K562 (cell line): ENCODE data around the gene B3GAT1.

Source experiments
- FOXJ3 ChIP-seq: sonication (generic); formaldehyde crosslinking; IDR thresholded peaks from 2 replicates; pipeline ENCODE4 v1.4.0; 2020; ENCODE audit warnings: mild to moderate bottlenecking, missing genetic modification reagents
- HDGF ChIP-seq: fragments of 450-650 bp; IDR thresholded peaks from 2 replicates; pipeline ENCODE4 v1.6.1; 2016
- POLR2AphosphoS5 ChIP-seq: IDR thresholded peaks from 2 replicates; pipeline ENCODE4 v1.6.1; 2011; ENCODE audit warnings: mild to moderate bottlenecking, low read depth, low read length, moderate library complexity; ENCODE audit not compliant: control insufficient read depth, insufficient read depth
- SP2 ChIP-seq: IDR thresholded peaks from 2 replicates; pipeline ENCODE4 v1.6.1; 2011; ENCODE audit warnings: mild to moderate bottlenecking, low read depth, low read length, moderate library complexity; ENCODE audit not compliant: poor library complexity, severe bottlenecking; ENCODE audit errors: extremely low read depth
- SRF ChIP-seq, 2 experiments: fragments of 250-450, 450-650 bp in 1 of 2; sonication (Bioruptor Pico) in 1 of 2; sonication (generic) in 1 of 2; formaldehyde crosslinking; IDR thresholded peaks; 2 replicates each; pipeline versions ENCODE4 v1.5.0 to v1.5.1; 2020 to 2022; ENCODE audit warnings: mild to moderate bottlenecking in 1 of 2, missing genetic modification reagents in 1 of 2
- TCF3 ChIP-seq: sonication (generic); formaldehyde crosslinking; IDR thresholded peaks from 2 replicates; pipeline ENCODE4 v1.4.0; 2020; ENCODE audit warnings: mild to moderate bottlenecking, missing genetic modification reagents
- ZNF23 ChIP-seq: fragments of 250-450 bp; sonication (Bioruptor Pico); IDR thresholded peaks from 2 replicates; pipeline ENCODE4 v1.4.0; 2020; ENCODE audit warnings: mild to moderate bottlenecking
- TF ChIP-seq, protein P1 (sequence below), 3 experiments: fragments of 200-800 bp in 1 of 3; sonication (Bioruptor generic) in 1 of 3; sonication (generic) in 1 of 3; formaldehyde crosslinking in 1 of 3; IDR thresholded peaks; 2 replicates each; pipeline versions ENCODE4 v1.6.1 to v1.8.0; 2016 to 2022; ENCODE audit warnings: mild to moderate bottlenecking in 2 of 3, missing compliant biosample characterization in 2 of 3, missing genetic modification characterization in 2 of 3, missing genetic modification reagents in 1 of 3

DNA sequence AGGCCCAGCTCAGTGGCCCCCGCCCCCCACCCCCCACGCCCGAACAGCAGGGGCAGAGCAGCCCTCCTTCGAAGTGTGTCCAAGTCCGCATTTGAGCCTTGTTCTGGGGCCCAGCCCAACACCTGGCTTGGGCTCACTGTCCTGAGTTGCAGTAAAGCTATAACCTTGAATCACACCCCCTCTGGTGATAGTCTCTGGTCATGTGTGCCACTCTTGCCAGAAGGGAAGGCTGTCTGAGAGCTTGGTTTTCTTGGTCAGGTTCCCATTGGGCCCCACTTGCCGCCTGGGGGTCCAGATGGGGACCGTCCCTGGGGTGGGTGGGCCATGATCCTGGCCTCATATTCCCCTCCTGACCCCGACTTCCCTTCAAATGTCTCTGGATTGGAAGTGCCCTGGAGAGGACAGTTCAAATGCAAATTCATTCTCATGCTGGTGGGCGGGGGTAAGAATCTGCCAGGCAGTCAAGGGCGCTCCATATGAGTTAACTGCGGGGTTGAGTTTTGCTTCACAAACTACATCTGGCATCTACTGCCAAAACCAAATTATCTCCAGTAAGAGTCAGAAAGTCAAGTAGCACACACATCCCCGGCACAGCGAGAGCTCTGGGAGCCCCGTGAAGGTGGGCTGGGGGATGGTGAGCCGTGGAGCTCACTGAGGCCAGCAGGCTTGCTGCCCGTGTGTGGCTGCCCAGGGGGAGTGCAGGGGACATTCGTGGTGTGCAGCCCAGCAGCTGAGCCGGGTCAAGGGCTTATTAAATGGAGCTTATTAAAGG is 35.7 kb downstream of the B3GAT1 start:
- TF ChIP-seq SRF (CRISPR knock-in tag; IDR thresholded peaks at IDR 0.05) (no peak), FOXJ3 (CRISPR knock-in tag) (no peak), ZNF23 (CRISPR knock-in tag) (no peak), POLR2AphosphoS5 (no peak), HDGF (no peak), SP2 (no peak), TCF3 (CRISPR knock-in tag) (no peak)
- TF ChIP-seq, protein P1, sequence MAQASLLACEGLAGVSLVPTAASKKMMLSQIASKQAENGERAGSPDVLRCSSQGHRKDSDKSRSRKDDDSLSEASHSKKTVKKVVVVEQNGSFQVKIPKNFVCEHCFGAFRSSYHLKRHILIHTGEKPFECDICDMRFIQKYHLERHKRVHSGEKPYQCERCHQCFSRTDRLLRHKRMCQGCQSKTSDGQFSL (CRISPR knock-in tag; IDR thresholded peaks at IDR 0.05) = no peak
- TF ChIP-seq, protein P1 (tag; IDR thresholded peaks at IDR 0.05) = no peak
